Astrocyte (in vitro differentiated cells and primary cell): ENCODE results near the gene OR4F6.

ENCODE experiments used
- EZH2 ChIP-seq: IDR thresholded peaks from 2 replicates; pipeline ENCODE4 v1.6.1; 2012; ENCODE audit warnings: mild to moderate bottlenecking, low read length, inconsistent platforms; ENCODE audit not compliant: insufficient read depth
- TF ChIP-seq, protein P1 (sequence below): IDR thresholded peaks from 2 replicates; pipeline ENCODE4 v1.5.1; 2011; ENCODE audit warnings: low read depth, mild to moderate bottlenecking, inconsistent platforms, low read length, moderate library complexity; ENCODE audit not compliant: insufficient read depth

- TF ChIP-seq, protein P1, sequence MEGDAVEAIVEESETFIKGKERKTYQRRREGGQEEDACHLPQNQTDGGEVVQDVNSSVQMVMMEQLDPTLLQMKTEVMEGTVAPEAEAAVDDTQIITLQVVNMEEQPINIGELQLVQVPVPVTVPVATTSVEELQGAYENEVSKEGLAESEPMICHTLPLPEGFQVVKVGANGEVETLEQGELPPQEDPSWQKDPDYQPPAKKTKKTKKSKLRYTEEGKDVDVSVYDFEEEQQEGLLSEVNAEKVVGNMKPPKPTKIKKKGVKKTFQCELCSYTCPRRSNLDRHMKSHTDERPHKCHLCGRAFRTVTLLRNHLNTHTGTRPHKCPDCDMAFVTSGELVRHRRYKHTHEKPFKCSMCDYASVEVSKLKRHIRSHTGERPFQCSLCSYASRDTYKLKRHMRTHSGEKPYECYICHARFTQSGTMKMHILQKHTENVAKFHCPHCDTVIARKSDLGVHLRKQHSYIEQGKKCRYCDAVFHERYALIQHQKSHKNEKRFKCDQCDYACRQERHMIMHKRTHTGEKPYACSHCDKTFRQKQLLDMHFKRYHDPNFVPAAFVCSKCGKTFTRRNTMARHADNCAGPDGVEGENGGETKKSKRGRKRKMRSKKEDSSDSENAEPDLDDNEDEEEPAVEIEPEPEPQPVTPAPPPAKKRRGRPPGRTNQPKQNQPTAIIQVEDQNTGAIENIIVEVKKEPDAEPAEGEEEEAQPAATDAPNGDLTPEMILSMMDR: no peak
- TF ChIP-seq EZH2: no peak
Observed at GRCh38 chr15:101807345-101807945, 4.1 kb downstream of the OR4F6 start.
